Embryonic facial prominence (tissue), 1 donor: ENCODE results near the gene RPLP1.
A peak's percentile ranks its signal among the peaks of the same experiment; 100 is the strongest.

Experiments
- DNase-seq: peaks from one replicate; pipeline ENCODE4 v3.0.0-alpha.2; 2016; ENCODE audit errors: extremely low spot score

The RPLP1 gene

DNA sequence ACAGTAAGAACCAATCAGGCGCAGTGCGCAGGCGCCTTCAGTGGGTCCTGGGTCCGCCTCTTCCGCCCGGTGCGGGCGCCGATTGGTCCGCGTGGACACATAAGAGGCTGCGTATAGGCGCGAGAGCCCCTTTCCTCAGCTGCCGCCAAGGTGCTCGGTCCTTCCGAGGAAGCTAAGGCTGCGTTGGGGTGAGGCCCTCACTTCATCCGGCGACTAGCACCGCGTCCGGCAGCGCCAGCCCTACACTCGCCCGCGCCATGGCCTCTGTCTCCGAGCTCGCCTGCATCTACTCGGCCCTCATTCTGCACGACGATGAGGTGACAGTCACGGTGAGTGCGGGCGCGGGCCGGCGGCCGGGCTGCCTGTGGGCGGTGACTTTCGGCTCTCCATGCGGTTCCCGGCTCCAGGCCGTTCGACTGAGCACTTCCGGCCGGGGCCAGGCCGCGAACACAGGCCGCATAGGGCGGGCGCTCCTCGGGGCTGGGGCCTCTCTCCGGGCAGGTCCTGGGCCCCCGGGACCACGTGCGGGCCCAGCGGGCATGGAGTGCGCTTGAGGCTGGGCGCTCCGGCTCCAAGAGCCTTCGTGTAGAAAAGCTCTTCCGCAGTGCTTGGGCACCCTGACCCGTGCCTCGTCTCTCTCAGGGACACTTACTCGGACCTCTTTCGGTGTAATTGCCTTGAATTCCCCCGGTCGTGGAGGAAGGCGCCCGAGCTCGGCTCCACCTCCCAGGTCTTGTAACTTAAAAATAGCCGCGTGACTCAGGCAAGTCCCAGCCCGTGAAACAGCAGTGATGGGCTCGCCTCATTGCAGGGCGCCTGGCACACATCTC, at the start of gene RPLP1:
RPLP1 (plus strand) TSS at position 127 of the 830 bp plus-strand sequence; CDS start at position 258, 131 bp downstream.
- peak; percentile 92 for DNase-seq

DNA sequence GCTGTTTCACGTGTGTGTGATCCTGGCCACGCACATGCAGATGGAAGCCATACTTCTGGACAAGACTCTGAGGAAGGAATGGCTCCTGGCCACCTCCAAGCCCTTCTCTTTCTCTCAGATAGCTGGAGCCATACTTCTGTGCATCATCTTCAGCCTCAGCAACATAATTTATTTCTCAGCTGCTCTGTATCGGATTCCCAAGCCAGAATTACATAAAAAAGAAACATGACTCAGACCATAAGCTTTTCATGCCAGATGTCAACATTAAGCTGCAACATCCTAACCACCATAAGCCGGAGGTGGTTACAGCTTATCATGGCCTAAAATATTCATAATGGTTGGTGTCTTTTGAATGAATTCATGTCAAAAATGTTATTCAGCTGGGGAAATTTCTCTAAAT, 49.0 kb upstream of the RPLP1 start:
- no peak for DNase-seq

DNA sequence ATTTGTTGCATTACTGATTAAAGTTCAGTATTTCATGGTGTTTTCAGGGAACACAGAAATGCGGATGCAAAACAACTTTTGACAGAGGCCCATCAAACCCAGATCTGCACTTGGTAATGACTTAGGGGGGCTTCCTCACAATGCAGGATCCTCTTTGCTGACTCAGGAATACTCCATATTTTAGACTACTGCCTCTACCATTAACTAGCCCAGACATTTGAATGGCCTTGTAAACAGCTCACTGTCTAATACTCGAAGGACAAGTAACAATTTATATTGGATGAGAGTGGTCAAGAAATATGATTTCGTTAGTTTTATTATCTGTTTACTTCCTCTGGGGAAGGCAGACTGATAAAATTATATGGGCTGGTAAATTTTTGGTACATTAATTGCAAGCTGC, 47.5 kb upstream of the RPLP1 start:
- DNase-seq, result no peak

DNA sequence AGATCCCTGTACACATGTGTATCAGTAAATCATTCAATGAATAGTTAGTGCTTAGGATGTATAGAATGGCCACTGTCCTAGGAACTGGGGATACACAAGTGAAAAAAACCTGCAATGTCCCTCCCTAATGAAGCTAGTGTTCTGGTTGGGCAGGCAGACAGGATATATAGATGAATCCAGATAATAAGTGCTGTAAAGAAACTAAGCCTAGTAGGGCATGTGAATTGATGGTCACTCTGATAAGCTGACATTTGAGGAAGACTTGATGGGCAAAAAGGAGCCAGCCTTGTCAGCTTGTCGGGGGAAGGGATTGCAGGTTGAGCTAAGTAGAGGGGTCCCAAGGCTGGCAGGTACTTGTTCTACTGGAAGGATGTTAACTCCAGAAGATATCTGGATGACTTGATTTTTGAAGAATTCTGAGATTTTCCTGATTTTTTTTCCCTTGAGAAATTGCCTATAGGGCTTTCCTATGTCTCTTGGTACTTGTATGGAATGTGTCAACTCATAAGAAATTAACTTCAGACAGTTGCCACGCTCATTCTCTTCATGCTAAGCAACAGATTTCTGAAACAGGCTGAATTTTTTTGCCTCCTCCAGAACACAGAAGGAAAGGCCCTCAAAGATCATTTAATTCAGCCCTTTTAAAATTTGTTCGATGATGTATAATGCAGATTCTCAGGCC, 44.8 kb upstream of the RPLP1 start:
- no peak for DNase-seq

DNA sequence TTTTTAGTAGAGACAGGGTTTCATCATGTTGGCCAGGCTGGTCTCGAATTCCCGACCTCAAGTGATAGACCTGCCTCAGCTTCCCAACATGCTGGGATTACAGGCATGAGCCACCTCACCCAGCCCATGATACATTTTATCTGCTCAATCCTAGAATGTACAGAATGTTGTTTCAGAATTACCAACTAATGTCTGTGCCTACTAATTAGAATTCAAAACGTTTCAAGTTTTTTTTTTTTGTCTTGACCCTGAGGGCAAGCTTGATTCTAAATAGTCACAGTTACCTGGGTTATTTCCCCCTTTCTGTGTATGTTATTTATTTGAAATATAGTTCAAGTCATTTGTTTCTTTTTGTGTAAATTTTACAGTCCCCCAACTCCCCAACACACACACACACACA, 43.8 kb upstream of the RPLP1 start:
- DNase-seq, result no peak

DNA sequence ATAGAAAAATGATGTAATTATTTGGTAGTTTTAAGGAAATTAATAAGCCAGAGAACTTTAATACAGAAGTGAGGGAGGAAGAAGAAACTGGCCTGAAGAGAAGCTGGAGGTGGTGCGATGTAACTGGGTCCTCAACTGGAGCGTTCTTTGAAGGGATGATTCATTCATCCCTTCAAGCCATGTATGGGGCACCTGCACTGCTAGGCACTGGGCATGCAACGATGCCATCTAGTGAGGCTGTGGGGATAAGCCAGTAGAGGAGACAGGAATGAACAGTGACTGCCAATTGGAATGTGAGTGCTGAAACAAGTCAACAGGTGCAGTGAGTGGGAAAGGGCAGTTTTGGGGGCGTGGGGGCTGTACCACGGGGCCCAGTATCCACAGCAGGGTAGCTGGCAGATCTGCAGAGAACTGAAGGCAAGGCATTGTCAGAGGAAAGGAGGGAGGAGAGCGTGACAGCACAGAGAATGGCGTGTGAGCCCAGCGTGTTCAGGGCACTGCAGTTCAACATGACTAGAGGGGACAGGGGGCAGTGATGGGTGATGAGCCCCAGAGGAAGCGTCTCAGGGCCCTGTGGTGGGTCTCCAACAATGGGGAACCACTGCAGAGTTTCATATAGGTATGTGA, 42.3 kb upstream of the RPLP1 start:
- no peak for DNase-seq

DNA sequence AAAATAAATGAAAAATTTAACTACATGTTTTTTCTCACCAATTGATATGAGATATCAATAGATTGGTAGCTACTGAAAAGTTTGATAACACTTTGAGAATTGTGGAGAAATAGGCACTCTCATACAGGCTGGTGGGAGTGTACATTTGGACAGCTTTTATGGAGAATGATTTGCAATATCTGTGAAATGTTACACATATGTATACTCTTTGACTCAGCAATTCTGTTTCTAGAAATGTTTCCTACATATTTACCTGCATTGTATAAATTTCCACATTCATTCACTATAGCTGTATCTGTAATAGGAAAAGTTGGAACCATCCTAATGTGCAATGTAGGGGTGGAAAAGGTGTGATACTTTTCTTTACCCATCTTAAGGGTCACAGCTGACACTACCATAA, 40.3 kb upstream of the RPLP1 start:
- no peak for DNase-seq

DNA sequence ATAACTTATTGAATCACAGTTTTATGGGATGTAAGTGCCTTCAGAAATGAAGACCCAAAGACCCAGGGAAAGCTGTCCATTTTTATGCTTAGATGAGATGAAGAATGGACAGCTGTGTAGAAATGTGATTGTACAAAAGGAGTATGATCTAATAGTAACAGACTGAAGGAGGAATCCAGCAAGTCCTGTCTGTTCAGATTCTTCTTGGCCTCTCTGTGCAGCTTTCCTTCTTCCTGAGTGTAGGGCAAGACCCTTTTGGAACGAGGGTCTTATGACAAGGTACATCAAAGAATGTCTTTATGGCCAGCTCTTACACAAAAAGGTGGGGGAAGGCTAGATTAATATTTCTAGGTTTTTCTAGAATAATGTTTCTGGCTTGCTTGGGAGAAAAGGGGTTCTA, 39.9 kb upstream of the RPLP1 start:
- DNase-seq, result no peak

DNA sequence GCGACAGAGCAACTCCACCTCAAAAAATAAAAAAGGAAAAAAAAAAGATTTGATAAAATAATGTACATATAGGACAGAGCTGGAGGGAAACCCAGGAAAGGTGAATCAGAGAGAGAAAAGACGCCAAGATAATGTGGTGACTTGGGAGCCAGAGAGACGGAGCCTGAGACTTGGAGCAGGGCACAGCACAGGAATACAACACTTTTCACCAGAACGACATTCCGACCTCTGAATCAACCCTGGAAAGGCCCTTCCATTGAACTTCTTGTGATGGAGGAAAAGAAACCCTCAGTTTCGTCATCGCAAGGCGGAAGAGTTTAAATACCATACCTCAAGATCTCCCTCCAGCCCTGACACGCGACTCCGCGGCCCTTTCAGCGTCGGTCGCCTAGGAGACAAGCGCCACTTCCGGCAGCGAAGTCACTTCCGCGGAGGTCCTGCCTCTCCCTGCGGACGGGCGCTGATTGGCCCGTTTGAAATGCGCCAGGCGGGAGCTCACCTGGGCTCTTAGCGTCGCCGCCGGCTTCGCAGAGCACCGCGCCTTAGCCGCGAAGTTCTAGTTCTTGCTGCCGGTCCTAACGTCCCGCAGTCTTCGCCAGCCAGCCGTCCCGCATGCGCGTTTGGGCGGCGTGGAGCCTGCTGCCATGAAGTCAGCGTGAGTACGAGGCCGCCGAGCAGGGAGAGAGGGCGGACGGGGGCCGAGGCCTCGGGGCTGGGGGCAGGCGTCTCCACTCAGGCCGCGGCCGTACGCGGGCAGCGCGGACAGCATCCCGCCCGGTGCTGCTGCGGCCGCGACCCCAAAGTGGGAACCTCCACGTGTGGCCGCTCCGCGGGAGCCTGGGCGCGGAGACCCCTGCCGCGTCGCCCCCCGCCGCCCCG, 38.6 kb upstream of the RPLP1 start, which contains the start of gene KIF23:
KIF23 (plus strand) TSS at position 528 of the 879 bp plus-strand sequence; CDS start at position 645, 117 bp downstream.
- peak; percentile 85 for DNase-seq

DNA sequence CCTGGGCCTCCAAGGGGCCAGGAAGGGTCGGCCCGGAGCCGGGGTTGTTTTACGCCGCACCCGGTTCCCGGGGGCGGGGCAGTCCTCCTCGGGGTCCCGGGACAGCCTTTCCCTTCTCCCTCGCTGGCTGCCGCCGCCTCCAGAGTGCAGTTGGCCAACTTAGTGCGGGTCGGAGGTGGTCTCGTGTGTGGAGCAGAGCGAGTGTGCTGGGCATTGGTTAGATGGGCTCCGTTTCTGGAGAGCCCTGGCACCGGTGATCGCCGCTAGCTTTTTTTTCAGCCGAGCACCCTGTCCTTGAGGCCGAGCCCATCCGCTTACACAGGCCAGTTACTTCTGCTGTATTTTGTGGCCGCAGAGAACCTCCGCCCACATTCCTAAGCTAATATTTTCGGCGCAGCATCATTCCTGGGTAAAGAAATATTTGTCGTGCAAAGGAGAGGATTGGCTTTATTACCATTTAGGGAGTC, 37.9 kb upstream of the RPLP1 start:
- DNase-seq, result peak; percentile 21

DNA sequence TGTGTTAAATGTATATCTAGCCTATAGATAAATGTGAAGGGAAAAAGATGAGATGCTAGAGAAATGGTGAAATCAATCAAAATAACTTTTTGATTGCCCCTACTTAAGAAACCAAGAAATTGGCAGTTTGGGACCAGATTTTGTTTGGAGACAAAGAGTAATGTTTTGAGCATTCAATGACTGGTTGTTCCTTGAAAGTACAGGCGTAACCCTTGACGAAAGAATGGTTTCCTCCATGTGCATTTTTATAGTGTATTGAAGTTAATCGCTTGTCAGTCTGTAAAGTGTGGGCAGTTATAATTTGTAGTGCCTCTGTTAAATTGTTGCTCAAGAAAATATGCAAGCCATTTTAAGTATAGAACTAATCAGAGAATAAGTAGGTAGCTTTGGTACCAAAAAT, 37.2 kb upstream of the RPLP1 start:
- DNase-seq, result no peak

DNA sequence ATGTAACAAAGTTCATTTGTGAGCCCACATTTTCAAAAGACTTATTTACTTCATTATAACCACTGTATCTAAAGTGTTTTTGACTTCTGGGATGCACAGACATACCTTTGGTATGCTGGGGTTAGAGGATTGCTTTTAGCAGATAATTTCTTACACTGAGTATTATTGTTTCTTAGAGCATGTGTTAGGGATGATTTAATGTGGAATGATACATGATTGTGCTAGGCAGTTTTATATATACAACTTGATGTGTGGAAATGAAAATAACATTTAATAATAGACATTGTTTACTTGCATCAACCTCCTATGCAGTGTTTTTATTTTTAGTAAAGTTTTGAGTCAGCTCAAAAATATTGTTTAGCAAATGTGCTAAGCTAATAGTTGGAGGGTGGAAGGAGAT, 35.0 kb upstream of the RPLP1 start:
- no peak for DNase-seq

DNA sequence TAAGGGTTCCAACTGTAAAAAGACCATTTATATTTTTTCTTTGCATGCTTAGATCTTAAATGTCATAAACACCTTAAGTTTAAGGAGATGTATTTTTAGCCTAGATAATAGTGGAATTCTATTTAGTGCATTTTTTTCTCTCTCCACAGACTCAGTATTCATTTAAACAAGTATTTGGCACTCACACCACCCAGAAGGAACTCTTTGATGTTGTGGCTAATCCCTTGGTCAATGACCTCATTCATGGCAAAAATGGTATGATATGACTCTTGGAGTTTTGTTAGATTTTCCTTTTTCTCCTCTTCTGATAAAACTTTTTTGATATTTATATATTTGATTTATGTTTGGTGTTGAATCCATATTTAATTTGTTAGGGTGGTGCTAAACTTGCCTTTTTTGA, 31.1 kb upstream of the RPLP1 start:
- no peak for DNase-seq

DNA sequence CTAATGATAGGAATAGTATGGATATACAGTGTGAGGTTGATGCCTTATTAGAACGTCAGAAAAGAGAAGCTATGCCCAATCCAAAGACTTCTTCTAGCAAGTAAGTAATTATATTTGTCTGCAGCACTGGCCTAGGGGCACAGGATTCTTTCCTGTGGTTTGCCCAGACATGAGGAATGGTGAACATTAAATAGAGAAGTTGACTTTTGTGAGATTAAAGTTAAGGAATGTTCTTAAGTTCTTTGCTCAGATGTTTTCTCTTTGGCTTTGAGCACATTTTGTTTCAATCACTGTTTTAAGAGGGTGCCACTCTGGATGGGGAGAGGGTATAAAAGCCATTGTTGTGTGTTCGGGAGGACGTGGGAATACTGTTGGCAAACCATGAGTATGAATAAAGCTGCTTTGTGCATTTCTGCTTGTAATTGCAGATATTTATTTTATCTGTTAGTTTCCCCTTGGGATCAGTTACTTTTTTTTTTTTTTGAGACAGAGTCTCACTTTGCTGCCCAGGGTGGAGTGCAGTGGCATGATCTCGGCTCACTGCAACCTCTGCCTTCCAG, 30.2 kb upstream of the RPLP1 start:
- no peak for DNase-seq

DNA sequence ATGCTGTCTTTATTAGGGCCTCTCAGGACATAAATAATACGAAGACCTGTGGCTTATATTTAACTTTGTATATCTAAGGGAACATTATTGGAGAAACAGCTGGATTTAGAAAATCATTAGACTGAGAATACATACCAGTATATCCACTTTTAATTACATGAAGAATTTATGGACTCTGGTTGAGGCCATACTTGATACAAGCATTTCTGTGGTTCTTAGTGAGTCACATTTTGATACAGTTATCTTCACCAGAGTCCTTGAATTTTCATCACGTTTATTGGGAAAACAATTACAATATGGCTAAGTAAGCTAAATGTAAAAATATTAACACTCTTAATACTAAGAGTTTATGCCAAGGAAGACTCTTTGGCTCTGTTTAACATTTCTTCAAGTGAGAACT, 28.6 kb upstream of the RPLP1 start:
- DNase-seq, result no peak

DNA sequence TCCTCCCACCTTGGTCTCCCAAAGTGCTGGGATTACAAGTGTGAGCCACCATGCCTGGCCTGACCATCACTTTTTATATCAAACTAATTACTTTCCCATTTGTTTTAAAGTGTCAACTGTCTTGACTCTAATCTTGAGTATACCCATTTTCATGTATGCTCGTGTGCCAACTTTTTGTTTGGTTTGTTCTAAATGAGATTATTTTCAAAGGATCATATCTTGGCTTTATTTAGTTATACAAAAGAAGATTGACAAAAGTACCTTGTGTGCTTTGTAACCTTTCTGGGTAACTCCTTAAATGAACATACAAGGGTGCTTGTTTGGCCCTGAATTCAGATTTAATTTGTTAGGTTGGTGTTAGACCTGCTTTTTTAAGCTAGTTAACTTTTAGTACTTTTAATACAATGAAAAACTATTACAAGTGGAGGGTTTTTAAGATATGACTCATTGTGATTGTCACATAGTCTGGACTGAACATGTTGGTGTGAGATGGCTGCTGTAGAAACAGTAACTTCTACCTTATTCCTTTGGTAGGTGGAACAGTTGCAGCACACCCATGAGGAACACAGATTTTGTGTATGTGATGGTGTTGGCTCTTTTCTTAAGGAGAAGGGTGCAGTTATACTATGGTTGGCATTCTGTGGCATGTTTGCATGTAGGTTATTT, 27.7 kb upstream of the RPLP1 start:
- no peak for DNase-seq

DNA sequence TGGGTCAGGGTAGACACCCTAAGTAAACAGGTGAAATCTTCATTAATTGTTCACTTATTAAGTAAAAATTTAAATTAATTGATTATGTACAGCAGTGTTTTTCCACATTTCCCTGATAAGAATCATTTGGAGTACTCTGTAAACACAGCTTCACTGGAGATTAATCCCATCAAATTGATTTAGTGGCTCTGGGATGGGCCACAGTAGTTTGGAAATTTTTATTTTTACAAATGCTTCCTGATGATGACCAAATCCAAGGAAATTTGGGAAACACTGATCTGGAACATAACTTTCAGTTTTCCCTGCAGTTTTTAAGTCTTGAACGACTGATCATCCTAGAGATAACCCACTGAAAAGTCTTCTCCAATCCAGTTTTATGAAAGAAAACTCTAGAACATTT, 18.8 kb upstream of the RPLP1 start:
- DNase-seq, result no peak

DNA sequence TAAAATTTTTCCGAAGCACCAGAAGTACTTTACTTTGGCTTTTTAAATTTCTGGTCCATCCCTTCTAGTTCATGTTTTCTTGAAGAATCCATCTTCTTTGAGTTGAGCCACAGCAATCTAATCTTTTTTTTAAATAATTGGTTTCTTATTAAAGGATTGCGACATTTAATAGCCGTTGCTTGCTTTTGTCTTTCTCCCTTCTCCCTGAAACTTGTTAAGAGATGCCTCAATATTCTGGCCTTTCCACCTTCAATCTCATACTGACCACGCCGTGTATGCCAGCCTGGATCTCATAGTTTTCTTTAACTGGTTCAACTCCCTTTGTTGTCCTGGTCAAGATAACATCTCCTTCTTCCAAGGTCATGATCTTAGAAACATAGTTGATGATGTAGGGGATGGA, 18.4 kb upstream of the RPLP1 start:
- no peak for DNase-seq

DNA sequence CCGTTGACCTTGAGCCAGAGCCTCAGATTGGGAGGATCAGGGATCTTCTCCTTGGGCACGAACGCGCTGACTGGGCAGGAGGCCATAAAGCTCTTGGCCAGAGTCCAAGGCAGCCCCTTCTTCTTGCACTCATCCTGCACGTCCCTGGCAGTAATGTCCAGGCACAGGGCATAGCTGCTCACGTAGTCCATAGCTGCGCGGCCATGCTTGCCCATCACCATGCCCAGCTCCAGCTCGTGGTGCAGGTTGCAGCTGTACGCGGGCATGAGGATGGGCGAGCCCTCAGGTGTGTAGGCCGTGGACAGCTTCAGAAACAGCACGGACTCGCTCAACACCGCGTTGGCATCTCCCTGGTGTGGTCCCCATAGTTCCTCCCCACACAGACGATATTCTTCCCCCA, 17.9 kb upstream of the RPLP1 start:
- no peak for DNase-seq

DNA sequence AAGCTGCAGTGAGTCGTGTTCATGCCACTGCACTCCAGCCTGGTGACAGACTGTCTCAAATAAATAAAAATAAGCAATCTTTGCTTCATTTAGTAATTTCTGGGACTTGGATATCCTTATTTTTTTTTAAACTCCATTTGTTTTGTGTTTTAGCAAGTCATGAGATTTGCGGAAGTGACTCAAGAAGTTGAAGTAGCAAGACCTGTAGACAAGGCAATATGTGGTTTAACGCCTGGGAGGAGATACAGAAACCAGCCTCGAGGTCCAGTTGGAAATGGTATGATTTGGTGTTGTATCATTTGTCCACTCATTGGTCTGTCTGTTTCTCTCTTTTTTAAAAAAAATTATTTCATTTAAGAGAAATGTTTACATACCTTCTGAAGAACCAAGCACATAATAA, 16.6 kb upstream of the RPLP1 start:
- DNase-seq, result no peak

DNA sequence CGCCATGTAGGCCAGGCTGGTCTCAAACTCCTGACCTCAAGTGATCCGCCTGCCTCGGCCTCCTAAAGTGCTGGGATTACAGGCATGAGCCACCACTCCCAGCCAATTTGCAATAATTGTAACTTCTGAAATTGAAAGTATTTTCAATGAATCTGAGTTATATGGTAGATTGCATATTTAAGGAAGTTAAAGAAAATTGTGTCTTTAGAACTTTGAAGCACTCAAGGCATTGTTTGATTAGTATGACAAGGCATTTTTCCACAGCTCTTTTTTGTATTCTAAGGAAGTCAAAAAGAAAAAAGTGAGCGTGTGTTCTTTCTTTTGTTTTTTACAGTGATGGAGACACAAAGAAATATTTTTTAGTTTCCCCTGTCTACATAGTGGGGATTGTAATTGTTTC, 15.7 kb upstream of the RPLP1 start:
- DNase-seq, result no peak
